Thyroid gland (tissue), 4 donors: ENCODE measurements around the gene CCT7. TPM values are rescaled to one million over a fixed set of nuclear protein-coding genes. Genes with fewer than 3 reads are reported as not detected.
"Not testable (repeated sequence)": the region's sequence is repeated elsewhere in the genome, so short reads cannot be mapped to it uniquely, and the experiment has no call there.

Source experiments
- DNase-seq, 2 donors: peaks; one replicate each; pipeline ENCODE4 v3.0.0-alpha.2; 2019
- H3K27ac ChIP-seq, 3 donors: fragments of 200-600 bp; sonication (generic); 1 replicate in 2 of 3; 2 replicates in 1 of 3; pipeline ENCODE4 v1.5.1; 2016 to 2019; ENCODE audit warnings: mild to moderate bottlenecking in 1 of 3, moderate library complexity in 1 of 3
- H3K27me3 ChIP-seq: fragments of 200-600 bp; sonication (generic); one replicate; pipeline ENCODE4 v1.5.1; 2019
- H3K36me3 ChIP-seq, 2 donors: fragments of 200-600 bp; sonication (generic); one replicate each; pipeline ENCODE4 v1.5.1; 2016 to 2019
- H3K4me1 ChIP-seq, 2 donors: fragments of 200-600 bp; sonication (generic); one replicate each; pipeline ENCODE4 v1.5.1; 2017 to 2019
- H3K4me3 ChIP-seq, 3 donors: fragments of 200-600 bp; sonication (generic); replicated peaks in 1 of 3; 1 replicate in 2 of 3; 2 replicates in 1 of 3; pipeline ENCODE4 v1.5.1; 2016; ENCODE audit warnings: mild to moderate bottlenecking in 1 of 3
- H3K9me3 ChIP-seq: fragments of 200-600 bp; sonication (generic); one replicate; pipeline ENCODE4 v1.5.1; 2017
- CTCF ChIP-seq, 6 experiments: fragments of 200-600 bp in 3 of 6; fragments of 450-650 bp in 3 of 6; sonication (generic) in 3 of 6; IDR thresholded peaks; one replicate each; pipeline ENCODE4 v1.5.1; 2016 to 2019; ENCODE audit warnings: antibody characterized with exemption in 6 of 6, mild to moderate bottlenecking in 2 of 6, inconsistent platforms in 1 of 6, moderate library complexity in 1 of 6
- POLR2A ChIP-seq, 2 donors: fragments of 450-650 bp; IDR thresholded peaks; one replicate each; pipeline ENCODE4 v1.6.1; 2017; ENCODE audit warnings: antibody characterized with exemption in 2 of 2, mild to moderate bottlenecking in 2 of 2, moderate library complexity in 1 of 2
- WGBS, 2 donors: methylation state at CpG; one replicate each; pipeline ENCODE4 v1.1.5; 2017; 5-methylcytosine and 5-hydroxymethylcytosine counted together
- intact Hi-C: fragments of 100-400 bp; cut with DNase I; formaldehyde crosslinking; loops from one replicate; pipeline ENCODE4 v1.15.1; 2023
- total RNA-seq, 4 donors: library from RNA; depleted of rRNA; stranded (reverse); fragments of >200 nt; gene quantifications; one replicate each; pipeline ENCODE4 v1.2.3, GENCODE V29; 2016

The CCT7 gene
- total RNA-seq, 4 donors from 2014 or later = 160 to 205 (median 189) TPM

GRCh38 chr2:73259704-73260337 is 25.7 kb downstream of the CCT7 start:
- Histone ChIP-seq H3K4me1 (no peaks in the 10 kb centered on the region), H3K27ac (no peak overlapping the region), H3K4me3 (no peak overlapping the region), H3K27me3 (no peaks in the 10 kb centered on the region), H3K9me3 (no peaks in the 10 kb centered on the region), H3K36me3 (no peaks in the 10 kb centered on the region)
- intact Hi-C loops = no loop called here
- WGBS, 2 donors = 90 to 95% methylated on average over 4 of the region's 4 CpGs
- no peak for DNase-seq
- TF ChIP-seq POLR2A (IDR thresholded peaks at IDR 0.05) = no peak
- no peak for TF ChIP-seq CTCF (IDR thresholded peaks at IDR 0.05)

- Histone ChIP-seq H3K27me3 (no peaks in the 10 kb centered on the region), H3K4me1 (no peaks in the 10 kb centered on the region), H3K4me3 (no peak overlapping the region), H3K36me3 (no peaks in the 10 kb centered on the region), H3K27ac (no peak overlapping the region), H3K9me3 (no peaks in the 10 kb centered on the region)
- DNase-seq = peak; percentile 30
- TF ChIP-seq POLR2A (IDR thresholded peaks at IDR 0.05) = no peak
- TF ChIP-seq CTCF (IDR thresholded peaks at IDR 0.05) = peak in 1 of 6 experiments; percentile 33
- intact Hi-C loops = no loop called here
- WGBS, 2 donors = 20 to 44% methylated on average over 5 to 9 of the region's 17 CpGs
Observed at GRCh38 chr2:73260338-73260984, 26.4 kb downstream of the CCT7 start.

- intact Hi-C loops = no loop called here
- Histone ChIP-seq H3K9me3 (no peaks in the 10 kb centered on the region), H3K27ac (no peak overlapping the region), H3K4me1 (no peaks in the 10 kb centered on the region), H3K4me3 (no peak overlapping the region), H3K27me3 (no peaks in the 10 kb centered on the region), H3K36me3 (no peaks in the 10 kb centered on the region)
- 93 to 97% methylated on average over 4 of the region's 4 CpGs for WGBS, 2 donors
- TF ChIP-seq CTCF (IDR thresholded peaks at IDR 0.05) = no peak
- TF ChIP-seq POLR2A (IDR thresholded peaks at IDR 0.05) = no peak
- DNase-seq = no peak
Observed at GRCh38 chr2:73262108-73262651, 28.1 kb downstream of the CCT7 start.

GRCh38 chr2:73262691-73263429 is 28.8 kb downstream of the CCT7 start:
- WGBS, 2 donors = 93 to 94% methylated on average over 18 of the region's 18 CpGs
- H3K36me3 ChIP-seq, DNase-seq, intact Hi-C loops, H3K27me3 ChIP-seq, H3K4me3 ChIP-seq, H3K9me3 ChIP-seq, H3K27ac ChIP-seq, H3K4me1 ChIP-seq: not testable (repeated sequence)

- TF ChIP-seq POLR2A (IDR thresholded peaks at IDR 0.05) = no peak
- no peak for TF ChIP-seq CTCF (IDR thresholded peaks at IDR 0.05)
- Histone ChIP-seq H3K36me3 (no peaks in the 10 kb centered on the region), H3K9me3 (no peaks in the 10 kb centered on the region), H3K27ac (no peak overlapping the region), H3K4me3 (no peak overlapping the region), H3K4me1 (peaks cover 1 to 5% of the 10 kb centered on the region in 2 donors), H3K27me3 (no peaks in the 10 kb centered on the region)
- WGBS, 2 donors = 94% methylated on average over 16 of the region's 16 CpGs
- no peak for DNase-seq
- intact Hi-C loops = no loop called here
Observed at GRCh38 chr2:73263540-73264331, 29.6 kb downstream of the CCT7 start.
